ENCODE data around the gene SRMS. TPM values are rescaled to one million over a fixed set of nuclear protein-coding genes. Genes with fewer than 3 reads are reported as not detected.
"Not testable (repeated sequence)": the region's sequence is repeated elsewhere in the genome, so short reads cannot be mapped to it uniquely, and the experiment has no call there.

Gene SRMS
- total RNA-seq, 1 donor = not detected

GRCh38 chr20:63561624-63562396 lies 14.3 kb upstream of the SRMS start:
- Histone ChIP-seq H3K36me3 (ENCODE audit: insufficient read depth, low read length) (no peaks in the 10 kb centered on the region), H2AFZ (ENCODE audit: low read length) (no peak overlapping the region)
- no peak for DNase-seq (ENCODE audit: insufficient read length, low spot score, missing footprints)

GRCh38 chr20:63560856-63561609 lies 13.5 kb upstream of the SRMS start:
- no peaks in the 10 kb centered on the region for H3K36me3 ChIP-seq (ENCODE audit: insufficient read depth, low read length)
- DNase-seq (ENCODE audit: insufficient read length, low spot score, missing footprints) = no peak
- no peak for TF ChIP-seq CTCF (IDR thresholded peaks at IDR 0.05; ENCODE audit: extremely low read depth, low read depth, low read length)
- H3K4me3 ChIP-seq (ENCODE audit: insufficient read depth, low read length) = no peak overlapping the region
- no peaks in the 10 kb centered on the region for H3K4me1 ChIP-seq (ENCODE audit: insufficient read depth, low read length)
- H2AFZ ChIP-seq (ENCODE audit: low read length) = no peak overlapping the region
- no peaks in the 10 kb centered on the region for H3K27me3 ChIP-seq (ENCODE audit: insufficient read depth, low read length)
- H3K9me3 ChIP-seq (ENCODE audit: low read depth, low read length) = no peaks in the 10 kb centered on the region
- no peaks in the 10 kb centered on the region for H3K79me2 ChIP-seq (ENCODE audit: insufficient read depth, low read length)
- H3K27ac ChIP-seq (ENCODE audit: low read depth, low read length) = no peak overlapping the region
- H3K4me2 ChIP-seq (ENCODE audit: insufficient read depth, low read length) = no peak overlapping the region
- H4K20me1 ChIP-seq (ENCODE audit: insufficient read depth, low read length) = no peaks in the 10 kb centered on the region

More at GRCh38 chr20:63561624-63562396, 14.3 kb upstream of the SRMS start:
- H3K4me1 ChIP-seq (ENCODE audit: insufficient read depth, low read length) = no peaks in the 10 kb centered on the region
- no peak overlapping the region for H3K4me2 ChIP-seq (ENCODE audit: insufficient read depth, low read length)
- H3K27ac ChIP-seq (ENCODE audit: low read depth, low read length) = no peak overlapping the region
- H4K20me1 ChIP-seq (ENCODE audit: insufficient read depth, low read length) = no peaks in the 10 kb centered on the region
- no peak overlapping the region for H3K4me3 ChIP-seq (ENCODE audit: insufficient read depth, low read length)
- no peaks in the 10 kb centered on the region for H3K9me3 ChIP-seq (ENCODE audit: low read depth, low read length)
- H3K27me3 ChIP-seq (ENCODE audit: insufficient read depth, low read length) = no peaks in the 10 kb centered on the region
- H3K79me2 ChIP-seq (ENCODE audit: insufficient read depth, low read length) = no peaks in the 10 kb centered on the region
- no peak for TF ChIP-seq CTCF (IDR thresholded peaks at IDR 0.05; ENCODE audit: extremely low read depth, low read depth, low read length)

- no peaks in the 10 kb centered on the region for H3K27me3 ChIP-seq (ENCODE audit: insufficient read depth, low read length)
- no peaks in the 10 kb centered on the region for H3K36me3 ChIP-seq (ENCODE audit: insufficient read depth, low read length)
- no peak overlapping the region for H3K27ac ChIP-seq (ENCODE audit: low read depth, low read length)
- TF ChIP-seq CTCF (IDR thresholded peaks at IDR 0.05; ENCODE audit: extremely low read depth, low read depth, low read length) = no peak
- no peaks in the 10 kb centered on the region for H4K20me1 ChIP-seq (ENCODE audit: insufficient read depth, low read length)
- H3K4me1 ChIP-seq (ENCODE audit: insufficient read depth, low read length) = no peaks in the 10 kb centered on the region
- H3K4me2 ChIP-seq (ENCODE audit: insufficient read depth, low read length) = no peak overlapping the region
- no peak for DNase-seq (ENCODE audit: insufficient read length, low spot score, missing footprints)
- H2AFZ ChIP-seq (ENCODE audit: low read length) = no peak overlapping the region
- no peaks in the 10 kb centered on the region for H3K9me3 ChIP-seq (ENCODE audit: low read depth, low read length)
- no peak overlapping the region for H3K4me3 ChIP-seq (ENCODE audit: insufficient read depth, low read length)
- H3K79me2 ChIP-seq (ENCODE audit: insufficient read depth, low read length) = no peaks in the 10 kb centered on the region
Observed at GRCh38 chr20:63560333-63560805, 12.8 kb upstream of the SRMS start.

- H3K27me3 ChIP-seq (ENCODE audit: insufficient read depth, low read length); H3K27ac ChIP-seq (ENCODE audit: low read depth, low read length); H2AFZ ChIP-seq (ENCODE audit: low read length); H3K79me2 ChIP-seq (ENCODE audit: insufficient read depth, low read length); DNase-seq (ENCODE audit: insufficient read length, low spot score, missing footprints); H4K20me1 ChIP-seq (ENCODE audit: insufficient read depth, low read length); H3K4me2 ChIP-seq (ENCODE audit: insufficient read depth, low read length); H3K9me3 ChIP-seq (ENCODE audit: low read depth, low read length); H3K36me3 ChIP-seq (ENCODE audit: insufficient read depth, low read length); H3K4me3 ChIP-seq (ENCODE audit: insufficient read depth, low read length); H3K4me1 ChIP-seq (ENCODE audit: insufficient read depth, low read length): not testable (repeated sequence)
Observed at GRCh38 chr20:63559485-63560332, 12.2 kb upstream of the SRMS start.

All from osteoblast (primary cell).